H9 (cell line): ENCODE results near the gene EIF2D. TPM values are rescaled to one million over a fixed set of nuclear protein-coding genes. Genes with fewer than 3 reads are reported as not detected.

Experiments
- DNase-seq: peaks from one replicate; pipeline ENCODE4 v3.0.0-alpha.2; 2017
- H2AFZ ChIP-seq: one replicate; pipeline ENCODE4 v1.6.1; 2013; ENCODE audit warnings: mild to moderate bottlenecking, low read length, control low read depth, moderate library complexity
- H2AK5ac ChIP-seq: 2 replicates; pipeline ENCODE4 v1.6.1; 2013; ENCODE audit warnings: low read length, control low read depth, mixed read lengths; ENCODE audit not compliant: insufficient read length
- H2BK120ac ChIP-seq: one replicate; pipeline ENCODE4 v1.6.1; 2013; ENCODE audit warnings: low read depth, mild to moderate bottlenecking, low read length, control low read depth, inconsistent platforms; ENCODE audit not compliant: poor library complexity, severe bottlenecking
- H2BK12ac ChIP-seq: 2 replicates; pipeline ENCODE4 v1.6.1; 2013; ENCODE audit warnings: low read length, control low read depth, mixed read lengths, low read depth; ENCODE audit not compliant: insufficient read length
- H2BK15ac ChIP-seq: 2 replicates; pipeline ENCODE4 v1.6.1; 2013; ENCODE audit warnings: low read depth, low read length, control low read depth
- H2BK20ac ChIP-seq: one replicate; pipeline ENCODE4 v1.6.1; 2013; ENCODE audit warnings: low read depth, mild to moderate bottlenecking, low read length, control low read depth, inconsistent platforms; ENCODE audit not compliant: poor library complexity, severe bottlenecking
- H2BK5ac ChIP-seq: 2 replicates; pipeline ENCODE4 v1.6.1; 2013; ENCODE audit warnings: low read length, control low read depth, mixed read lengths; ENCODE audit not compliant: insufficient read length
- H3K14ac ChIP-seq: 2 replicates; pipeline ENCODE4 v1.6.1; 2013; ENCODE audit warnings: low read length, control low read depth; ENCODE audit not compliant: insufficient read depth
- H3K18ac ChIP-seq: 2 replicates; pipeline ENCODE4 v1.6.1; 2013; ENCODE audit warnings: low read depth, mild to moderate bottlenecking, mixed read lengths, low read length, control low read depth; ENCODE audit not compliant: insufficient read length
- H3K23ac ChIP-seq: 2 replicates; pipeline ENCODE4 v1.6.1; 2013; ENCODE audit warnings: low read length, control low read depth, mixed read lengths, low read depth; ENCODE audit not compliant: insufficient read length
- H3K23me2 ChIP-seq: 2 replicates; pipeline ENCODE4 v1.6.1; 2013; ENCODE audit warnings: low read depth, mild to moderate bottlenecking, mixed read lengths, low read length, control low read depth; ENCODE audit not compliant: insufficient read length, poor library complexity, severe bottlenecking
- H3K27ac ChIP-seq: 2 replicates; pipeline ENCODE4 v1.5.1; 2013; ENCODE audit warnings: low read length, control low read depth, mixed read lengths, low read depth; ENCODE audit not compliant: insufficient read length
- H3K27me3 ChIP-seq: 2 replicates; pipeline ENCODE4 v1.6.1; 2013; ENCODE audit warnings: low read length, control low read depth, inconsistent platforms; ENCODE audit not compliant: insufficient read depth
- H3K4ac ChIP-seq: 2 replicates; pipeline ENCODE4 v1.6.1; 2013; ENCODE audit warnings: low read depth, mild to moderate bottlenecking, control low read depth, inconsistent platforms, low read length, moderate library complexity
- H3K4me1 ChIP-seq: 2 replicates; pipeline ENCODE4 v1.6.1; 2013; ENCODE audit warnings: low read length, control low read depth, inconsistent platforms; ENCODE audit not compliant: insufficient read depth
- H3K4me2 ChIP-seq: 2 replicates; pipeline ENCODE4 v1.6.1; 2013; ENCODE audit warnings: low read length, control low read depth, mixed read lengths; ENCODE audit not compliant: insufficient read length, insufficient read depth
- H3K56ac ChIP-seq: 2 replicates; pipeline ENCODE4 v1.6.1; 2013; ENCODE audit warnings: low read depth, mild to moderate bottlenecking, mixed read lengths, low read length, control low read depth; ENCODE audit not compliant: insufficient read length
- H3K79me1 ChIP-seq: 2 replicates; pipeline ENCODE4 v1.6.1; 2013; ENCODE audit warnings: low read depth, mild to moderate bottlenecking, moderate library complexity, low read length, control low read depth, inconsistent platforms; ENCODE audit not compliant: insufficient read depth, poor library complexity, severe bottlenecking
- H3K79me2 ChIP-seq: 2 replicates; pipeline ENCODE4 v1.6.1; 2013; ENCODE audit warnings: low read length, control low read depth, inconsistent platforms; ENCODE audit not compliant: insufficient read depth
- H3K9ac ChIP-seq: 2 replicates; pipeline ENCODE4 v1.6.1; 2013; ENCODE audit warnings: low read length, control low read depth, mixed read lengths; ENCODE audit not compliant: insufficient read length; ENCODE audit errors: extremely low read depth
- H3K9me3 ChIP-seq: one replicate; pipeline ENCODE4 v1.6.1; 2013; ENCODE audit warnings: low read depth, low read length, inconsistent platforms; ENCODE audit not compliant: control insufficient read depth
- H3T11ph ChIP-seq: one replicate; pipeline ENCODE4 v1.6.1; 2013; ENCODE audit warnings: mild to moderate bottlenecking, low read length, control low read depth, inconsistent platforms
- H4K20me1 ChIP-seq: one replicate; pipeline ENCODE4 v1.6.1; 2013; ENCODE audit not compliant: control insufficient read depth, insufficient read length, insufficient read depth
- H4K5ac ChIP-seq: 2 replicates; pipeline ENCODE4 v1.6.1; 2013; ENCODE audit warnings: low read depth, mild to moderate bottlenecking, mixed read lengths, low read length, control low read depth; ENCODE audit not compliant: insufficient read length
- H4K8ac ChIP-seq: replicated peaks from 2 replicates; pipeline ENCODE4 v1.6.1; 2013; ENCODE audit warnings: low read length, control low read depth, mixed read lengths, low read depth; ENCODE audit not compliant: insufficient read length
- H4K91ac ChIP-seq: 2 replicates; pipeline ENCODE4 v1.6.1; 2013; ENCODE audit warnings: low read depth, mild to moderate bottlenecking, moderate library complexity, mixed read lengths, low read length, control low read depth; ENCODE audit not compliant: insufficient read length
- H3K27ac Mint-ChIP-seq, 3 experiments: 2 replicates in 2 of 3; 3 replicates in 1 of 3; pipeline ENCODE4 v1.8.0; 2020 to 2021; ENCODE audit warnings: mixed read lengths in 3 of 3, mild to moderate bottlenecking in 1 of 3, moderate library complexity in 1 of 3
- H3K27me3 Mint-ChIP-seq: 2 replicates; pipeline ENCODE4 v1.8.0; 2021; ENCODE audit warnings: low read depth, mild to moderate bottlenecking, moderate library complexity, mixed read lengths
- H3K36me3 Mint-ChIP-seq, 3 experiments: 2 replicates in 2 of 3; 3 replicates in 1 of 3; pipeline ENCODE4 v1.8.0; 2020 to 2021; ENCODE audit warnings: low read depth in 3 of 3, mixed read lengths in 3 of 3; ENCODE audit not compliant: insufficient read depth in 1 of 3
- H3K4me1 Mint-ChIP-seq, 2 experiments: 2 replicates each; pipeline ENCODE4 v1.8.0; 2020; ENCODE audit warnings: mixed read lengths in 2 of 2
- H3K4me3 Mint-ChIP-seq, 2 experiments: 2 replicates in 1 of 2; 3 replicates in 1 of 2; pipeline ENCODE4 v1.8.0; 2020 to 2021; ENCODE audit warnings: mild to moderate bottlenecking in 2 of 2, mixed read lengths in 2 of 2, moderate library complexity in 1 of 2
- H3K9me3 Mint-ChIP-seq, 2 experiments: 2 replicates in 1 of 2; 3 replicates in 1 of 2; pipeline ENCODE4 v1.8.0; 2020; ENCODE audit warnings: mild to moderate bottlenecking in 2 of 2, mixed read lengths in 2 of 2, moderate library complexity in 1 of 2
- WGBS: extraction: QIAGEN DNeasy Blood & Tissue Kit; methylation state at CpG from one replicate; pipeline ENCODE4 v1.1.7; 2013; ENCODE audit warnings: missing lambda C conversion rate, low lambda C conversion rate, mixed read lengths; ENCODE audit not compliant: insufficient read length; ENCODE audit errors: extremely low coverage; 5-methylcytosine and 5-hydroxymethylcytosine counted together
- total RNA-seq: library from RNA; stranded (reverse); gene quantifications from 2 replicates; pipeline ENCODE4 v1.2.1, GENCODE V29; 2021
- TF ChIP-seq, protein P1 (sequence below): fragments of 200-600 bp; sonication (generic); conservative IDR thresholded peaks from 3 replicates; pipeline ENCODE4 v1.8.0; 2021; ENCODE audit warnings: antibody characterized with exemption, mild to moderate bottlenecking

Gene EIF2D
- total RNA-seq, 1 experiment from 2014 or later: 35.8 TPM

DNA sequence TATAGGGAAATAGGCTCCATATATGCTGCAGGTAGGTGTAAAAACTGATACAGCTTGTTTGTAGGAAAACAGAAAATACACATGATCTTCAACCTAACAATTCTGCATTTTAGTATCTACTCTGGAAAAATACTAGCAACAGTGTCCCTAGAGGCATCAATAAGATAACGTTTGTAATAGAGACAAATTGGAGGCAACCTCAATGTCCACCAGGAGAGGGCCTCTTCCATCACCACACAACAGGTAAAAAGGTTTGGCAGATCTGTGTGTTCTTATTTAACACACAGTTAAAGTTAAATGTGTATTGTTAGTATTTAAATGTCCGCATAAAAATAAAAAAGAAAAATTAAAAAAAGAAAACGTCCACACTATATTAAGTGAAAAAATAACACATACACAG is 5.4 kb downstream of the EIF2D start:
- H3K27ac ChIP-seq: no peak overlapping the region
- H3K79me1 ChIP-seq: no peaks in the 10 kb centered on the region
- H2AK5ac ChIP-seq: no peak overlapping the region
- no peaks in the 10 kb centered on the region for H3K9me3 Mint-ChIP-seq
- TF ChIP-seq, protein P1, sequence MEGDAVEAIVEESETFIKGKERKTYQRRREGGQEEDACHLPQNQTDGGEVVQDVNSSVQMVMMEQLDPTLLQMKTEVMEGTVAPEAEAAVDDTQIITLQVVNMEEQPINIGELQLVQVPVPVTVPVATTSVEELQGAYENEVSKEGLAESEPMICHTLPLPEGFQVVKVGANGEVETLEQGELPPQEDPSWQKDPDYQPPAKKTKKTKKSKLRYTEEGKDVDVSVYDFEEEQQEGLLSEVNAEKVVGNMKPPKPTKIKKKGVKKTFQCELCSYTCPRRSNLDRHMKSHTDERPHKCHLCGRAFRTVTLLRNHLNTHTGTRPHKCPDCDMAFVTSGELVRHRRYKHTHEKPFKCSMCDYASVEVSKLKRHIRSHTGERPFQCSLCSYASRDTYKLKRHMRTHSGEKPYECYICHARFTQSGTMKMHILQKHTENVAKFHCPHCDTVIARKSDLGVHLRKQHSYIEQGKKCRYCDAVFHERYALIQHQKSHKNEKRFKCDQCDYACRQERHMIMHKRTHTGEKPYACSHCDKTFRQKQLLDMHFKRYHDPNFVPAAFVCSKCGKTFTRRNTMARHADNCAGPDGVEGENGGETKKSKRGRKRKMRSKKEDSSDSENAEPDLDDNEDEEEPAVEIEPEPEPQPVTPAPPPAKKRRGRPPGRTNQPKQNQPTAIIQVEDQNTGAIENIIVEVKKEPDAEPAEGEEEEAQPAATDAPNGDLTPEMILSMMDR: peak; percentile 73
- H3K4me2 ChIP-seq: no peak overlapping the region
- no peaks in the 10 kb centered on the region for H3K4me1 ChIP-seq
- H3K9ac ChIP-seq: no peak overlapping the region
- H4K20me1 ChIP-seq: no peaks in the 10 kb centered on the region
- no peak overlapping the region for H2BK5ac ChIP-seq
- DNase-seq: no peak
- no peak overlapping the region for H4K5ac ChIP-seq
- H2BK120ac ChIP-seq: no peak overlapping the region
- H3K79me2 ChIP-seq: no peaks in the 10 kb centered on the region
- H3K4me1 Mint-ChIP-seq: peaks cover 8 to 10% of the 10 kb centered on the region in 2 experiments
- H3K27me3 ChIP-seq: no peaks in the 10 kb centered on the region
- H2BK20ac ChIP-seq: no peak overlapping the region
- H3K4ac ChIP-seq: no peak overlapping the region
- no peak overlapping the region for H3K4me3 Mint-ChIP-seq
- no peaks in the 10 kb centered on the region for H3K27me3 Mint-ChIP-seq
- no peak overlapping the region for H2BK12ac ChIP-seq
- no peak overlapping the region for H4K8ac ChIP-seq
- H3T11ph ChIP-seq: no peak overlapping the region
- no peak overlapping the region for H2AFZ ChIP-seq
- H2BK15ac ChIP-seq: no peak overlapping the region
- H3K23me2 ChIP-seq: peaks cover 3% of the 10 kb centered on the region
- no peak overlapping the region for H3K14ac ChIP-seq
- WGBS: no CpG with 5 or more reads among the region's 3 CpGs
- H3K36me3 Mint-ChIP-seq: peaks cover 0 to 44% (median 34%) of the 10 kb centered on the region in 3 experiments
- H3K9me3 ChIP-seq: no peaks in the 10 kb centered on the region
- H3K23ac ChIP-seq: no peak overlapping the region
- no peak overlapping the region for H3K18ac ChIP-seq
- no peak overlapping the region for H3K27ac Mint-ChIP-seq
- no peak overlapping the region for H4K91ac ChIP-seq
- H3K56ac ChIP-seq: no peak overlapping the region
